Measurements from ENCODE around the gene TRAT1.

- TF ChIP-seq, protein P1, sequence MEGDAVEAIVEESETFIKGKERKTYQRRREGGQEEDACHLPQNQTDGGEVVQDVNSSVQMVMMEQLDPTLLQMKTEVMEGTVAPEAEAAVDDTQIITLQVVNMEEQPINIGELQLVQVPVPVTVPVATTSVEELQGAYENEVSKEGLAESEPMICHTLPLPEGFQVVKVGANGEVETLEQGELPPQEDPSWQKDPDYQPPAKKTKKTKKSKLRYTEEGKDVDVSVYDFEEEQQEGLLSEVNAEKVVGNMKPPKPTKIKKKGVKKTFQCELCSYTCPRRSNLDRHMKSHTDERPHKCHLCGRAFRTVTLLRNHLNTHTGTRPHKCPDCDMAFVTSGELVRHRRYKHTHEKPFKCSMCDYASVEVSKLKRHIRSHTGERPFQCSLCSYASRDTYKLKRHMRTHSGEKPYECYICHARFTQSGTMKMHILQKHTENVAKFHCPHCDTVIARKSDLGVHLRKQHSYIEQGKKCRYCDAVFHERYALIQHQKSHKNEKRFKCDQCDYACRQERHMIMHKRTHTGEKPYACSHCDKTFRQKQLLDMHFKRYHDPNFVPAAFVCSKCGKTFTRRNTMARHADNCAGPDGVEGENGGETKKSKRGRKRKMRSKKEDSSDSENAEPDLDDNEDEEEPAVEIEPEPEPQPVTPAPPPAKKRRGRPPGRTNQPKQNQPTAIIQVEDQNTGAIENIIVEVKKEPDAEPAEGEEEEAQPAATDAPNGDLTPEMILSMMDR (conservative IDR thresholded peaks at IDR 0.05; ENCODE audit: low read depth, low read length), result no peak
- TF ChIP-seq EZH2 (IDR thresholded peaks at IDR 0.05; ENCODE audit: borderline replicate concordance, low read depth, low read length, poor library complexity, severe bottlenecking), result no peak
These were observed 76.9 kb downstream of the TRAT1 start for GRCh38 chr3:108899530-108899929.
